Measurements from ENCODE around the gene AIFM2. TPM values are rescaled to one million over a fixed set of nuclear protein-coding genes. Genes with fewer than 3 reads are reported as not detected.
"Not testable (repeated sequence)": the region's sequence is repeated elsewhere in the genome, so short reads cannot be mapped to it uniquely, and the experiment has no call there.

The AIFM2 gene
- total RNA-seq, 3 donors from 2014 or later, result 14.3 to 42.1 (median 33.1) TPM

GRCh38 chr10:70124918-70125317 lies 7.7 kb downstream of the AIFM2 start:
- H3K4me3 ChIP-seq, result no peak overlapping the region

GRCh38 chr10:70124415-70124814 lies 8.2 kb downstream of the AIFM2 start:
- Histone ChIP-seq H3K27ac (no peak overlapping the region), H3K27me3 (no peaks in the 10 kb centered on the region), H3K36me3 (no peaks in the 10 kb centered on the region), H3K4me1 (no peaks in the 10 kb centered on the region), H3K9me3 (no peaks in the 10 kb centered on the region), H3K4me3 (no peak overlapping the region)
- intact Hi-C loops (cut with DNase I; ENCODE audit: low total_unique reads), result no loop called here
- TF ChIP-seq POLR2A (IDR thresholded peaks at IDR 0.05) (no peak), POLR2AphosphoS5 (IDR thresholded peaks at IDR 0.05) (no peak), CTCF (IDR thresholded peaks at IDR 0.05) (no peak)
- no peak for DNase-seq (ENCODE audit: low spot score in 2 of 2)

More at GRCh38 chr10:70124918-70125317, 7.7 kb downstream of the AIFM2 start:
- intact Hi-C loops (cut with DNase I; ENCODE audit: low total_unique reads), result no loop called here
- Histone ChIP-seq H3K27me3 (no peaks in the 10 kb centered on the region), H3K9me3 (no peaks in the 10 kb centered on the region), H3K36me3 (no peaks in the 10 kb centered on the region), H3K4me1 (no peaks in the 10 kb centered on the region), H3K27ac (no peak overlapping the region)
- no peak for DNase-seq (ENCODE audit: low spot score in 2 of 2)
- TF ChIP-seq POLR2AphosphoS5 (IDR thresholded peaks at IDR 0.05) (no peak), CTCF (IDR thresholded peaks at IDR 0.05) (no peak), POLR2A (IDR thresholded peaks at IDR 0.05) (no peak)

GRCh38 chr10:70123817-70124216 lies 8.8 kb downstream of the AIFM2 start:
- intact Hi-C loops (cut with DNase I; ENCODE audit: low total_unique reads), result no loop called here
- DNase-seq (ENCODE audit: low spot score in 2 of 2), result no peak
- TF ChIP-seq CTCF (IDR thresholded peaks at IDR 0.05), result no peak
- TF ChIP-seq POLR2AphosphoS5 (IDR thresholded peaks at IDR 0.05), result no peak
- TF ChIP-seq POLR2A (IDR thresholded peaks at IDR 0.05), result no peak
- no peaks in the 10 kb centered on the region for H3K4me1 ChIP-seq
- no peak overlapping the region for H3K27ac ChIP-seq
- H3K27me3 ChIP-seq, result no peaks in the 10 kb centered on the region
- H3K36me3 ChIP-seq, result no peaks in the 10 kb centered on the region
- H3K9me3 ChIP-seq, result no peaks in the 10 kb centered on the region
- no peak overlapping the region for H3K4me3 ChIP-seq

GRCh38 chr10:70123166-70123565 lies 9.5 kb downstream of the AIFM2 start:
- H3K4me3 ChIP-seq; H3K27ac ChIP-seq; H3K27me3 ChIP-seq; H3K9me3 ChIP-seq; DNase-seq (ENCODE audit: low spot score in 2 of 2); H3K36me3 ChIP-seq; intact Hi-C loops (cut with DNase I; ENCODE audit: low total_unique reads); H3K4me1 ChIP-seq: not testable (repeated sequence)

- no peaks in the 10 kb centered on the region for H3K27me3 ChIP-seq
- H3K4me1 ChIP-seq, result no peaks in the 10 kb centered on the region
- no peak for DNase-seq (ENCODE audit: low spot score in 2 of 2)
- no peaks in the 10 kb centered on the region for H3K9me3 ChIP-seq
- TF ChIP-seq POLR2AphosphoS5 (IDR thresholded peaks at IDR 0.05) (no peak), CTCF (IDR thresholded peaks at IDR 0.05) (no peak), POLR2A (IDR thresholded peaks at IDR 0.05) (no peak)
- intact Hi-C loops (cut with DNase I; ENCODE audit: low total_unique reads), result no loop called here
- H3K27ac ChIP-seq, result no peak overlapping the region
- no peaks in the 10 kb centered on the region for H3K36me3 ChIP-seq
- H3K4me3 ChIP-seq, result no peak overlapping the region
These were observed 9.9 kb downstream of the AIFM2 start for GRCh38 chr10:70122742-70123141.
